ENCODE data around the gene CCNL1. TPM values are rescaled to one million over a fixed set of nuclear protein-coding genes. Genes with fewer than 3 reads are reported as not detected.

CCNL1 gene
- total RNA-seq, 4 donors from 2014 or later, result 173 to 308 (median 197) TPM

- no peak for TF ChIP-seq CTCF (IDR thresholded peaks at IDR 0.05; ENCODE audit: low read depth)
Measured at GRCh38 chr3:157145606-157146322, 14.2 kb downstream of the CCNL1 start.

- no peak for TF ChIP-seq CTCF (IDR thresholded peaks at IDR 0.05; ENCODE audit: low read depth)
Measured at GRCh38 chr3:157142315-157142714, 17.6 kb downstream of the CCNL1 start.

GRCh38 chr3:157139938-157140534 lies 19.9 kb downstream of the CCNL1 start:
- no peak for TF ChIP-seq CTCF (IDR thresholded peaks at IDR 0.05; ENCODE audit: low read depth)

- no peak for TF ChIP-seq CTCF (IDR thresholded peaks at IDR 0.05; ENCODE audit: low read depth)
Measured at GRCh38 chr3:157136647-157137387, 23.1 kb downstream of the CCNL1 start.

GRCh38 chr3:157135671-157136396 lies 24.1 kb downstream of the CCNL1 start:
- TF ChIP-seq CTCF (IDR thresholded peaks at IDR 0.05; ENCODE audit: low read depth), result no peak

- no peak for TF ChIP-seq CTCF (IDR thresholded peaks at IDR 0.05; ENCODE audit: low read depth)
Measured at GRCh38 chr3:157134620-157135191, 25.2 kb downstream of the CCNL1 start.

Measured in subcutaneous adipose tissue (tissue), 4 donors.